ENCODE results near the gene LCMT2.

- TF ChIP-seq CTCF (IDR thresholded peaks at IDR 0.05; ENCODE audit: low read depth, low read length) (no peak), EZH2phosphoT487 (IDR thresholded peaks at IDR 0.05; ENCODE audit: low read depth) (no peak)
These were observed 13.4 kb downstream of the LCMT2 start for GRCh38 chr15:43316971-43317346.

Data from OCI-LY3 (cell line).